GM12873 (cell line): ENCODE results near the gene RNU6-7.

ENCODE experiments used
- CTCF ChIP-seq: IDR thresholded peaks from 2 replicates; pipeline ENCODE4 v1.5.1; 2012; ENCODE audit warnings: low read depth, mild to moderate bottlenecking, moderate library complexity, low read length, control low read depth; ENCODE audit not compliant: insufficient read depth; ENCODE audit errors: missing control alignments

RNU6-7 gene

GRCh38 chr14:32185097-32185496 lies 16.7 kb upstream of the RNU6-7 start:
- TF ChIP-seq CTCF, result no peak

GRCh38 chr14:32186248-32186647 lies 15.6 kb upstream of the RNU6-7 start:
- TF ChIP-seq CTCF, result no peak

GRCh38 chr14:32189811-32190210 lies 12.0 kb upstream of the RNU6-7 start:
- TF ChIP-seq CTCF, result no peak

- no peak for TF ChIP-seq CTCF
These were observed 11.2 kb upstream of the RNU6-7 start for GRCh38 chr14:32190673-32191072.

GRCh38 chr14:32192712-32193373 lies 9.0 kb upstream of the RNU6-7 start:
- TF ChIP-seq CTCF, result peak; percentile 4

GRCh38 chr14:32193532-32193931 lies 8.3 kb upstream of the RNU6-7 start:
- TF ChIP-seq CTCF, result no peak

- no peak for TF ChIP-seq CTCF
These were observed 6.2 kb upstream of the RNU6-7 start for GRCh38 chr14:32195636-32196035.
